ENCODE data around the gene PGP. TPM values are rescaled to one million over a fixed set of nuclear protein-coding genes. Genes with fewer than 3 reads are reported as not detected.

Gene PGP
- total and polyA plus RNA-seq, 10 of the 15 experiments (the other 5 are each of a cell fraction or from before 2014, with no cell fraction given), result 0.42 to 28.0 (median 12.1) TPM

DNA sequence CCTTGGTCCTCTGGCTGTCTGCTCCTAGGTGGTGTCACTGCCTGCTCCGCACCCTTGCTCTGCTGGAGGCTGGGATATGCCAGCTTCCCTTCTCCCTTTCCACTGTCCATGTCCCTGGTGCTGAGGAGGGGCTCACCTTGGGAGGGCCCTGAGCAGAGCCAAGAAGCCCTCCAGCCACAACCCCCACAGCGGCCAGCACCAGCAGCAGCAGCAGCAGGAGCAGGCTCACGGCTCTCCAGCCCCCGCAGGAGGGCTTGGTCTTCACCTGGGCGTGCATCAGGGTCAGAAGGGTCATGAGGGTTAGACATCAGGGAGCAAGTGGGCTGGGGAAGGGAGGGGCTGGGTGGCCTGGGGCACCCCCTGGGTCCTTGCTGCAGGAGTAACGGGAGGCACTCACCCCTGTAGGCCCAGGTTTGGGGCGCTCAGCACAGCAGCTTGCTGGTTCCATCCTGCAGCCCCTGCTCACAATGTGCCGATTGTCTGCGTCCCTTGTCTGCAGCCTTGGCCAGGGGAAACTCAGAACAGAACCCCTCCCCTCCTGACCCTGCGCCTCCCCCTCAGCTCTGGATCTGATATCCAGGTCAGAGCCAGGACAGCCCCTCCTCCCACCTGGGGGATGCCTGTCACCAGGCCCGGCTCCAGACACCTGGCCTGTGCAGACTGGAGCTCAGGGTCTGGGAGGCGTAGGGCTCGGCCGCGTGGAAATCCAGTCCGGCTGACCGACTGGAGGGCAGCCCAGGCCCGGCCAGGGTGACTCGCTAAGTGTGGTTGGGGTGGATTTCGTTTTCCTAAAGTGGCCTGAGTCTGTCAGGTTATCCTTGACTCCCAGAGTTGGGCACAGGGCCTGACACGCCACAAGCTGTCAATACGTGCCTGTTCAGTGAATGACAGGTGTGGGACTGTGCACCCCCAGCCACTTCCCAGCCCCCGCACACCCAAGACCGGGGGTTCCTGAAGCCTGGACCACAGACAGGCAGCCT is 4.0 kb downstream of the PGP start, which contains the start of gene BRICD5:
TSS of gene BRICD5 (minus strand) at position 478 of the 980 bp plus-strand sequence. CDS start at position 448, 30 bp downstream.
- Histone ChIP-seq H4K20me1 (ENCODE audit: control insufficient read depth, insufficient read depth) (no peaks in the 10 kb centered on the region), H3K4me3 (no peak within 1 kb of the TSS), H2AFZ (ENCODE audit: control insufficient read depth, low read depth, low read length) (no peak within 1 kb of the TSS), H3K4me2 (ENCODE audit: control insufficient read depth, insufficient read depth) (no peak within 1 kb of the TSS), H3K36me3 (ENCODE audit: control insufficient read depth in 2 of 2, insufficient read depth in 2 of 2, low read length in 1 of 2) (peaks cover 8 to 19% of the 10 kb centered on the region in 2 experiments; a peak in 3 of 4 replicates), H3K9ac (ENCODE audit: control insufficient read depth, insufficient read depth, low read length) (no peak within 1 kb of the TSS), H3K9me3 (replicated peaks; ENCODE audit: control insufficient read depth, insufficient read depth, low read length) (no peaks in the 10 kb centered on the region), H3K27ac (ENCODE audit: control insufficient read depth, insufficient read depth) (no peak within 1 kb of the TSS), H3K4me1 (ENCODE audit: control insufficient read depth, insufficient read depth, low read length) (peaks cover 6% of the 10 kb centered on the region; the same call in 1 of the 2 replicates), H3K27me3 (replicated peaks in 1 of 2; ENCODE audit: control insufficient read depth in 2 of 2, insufficient read depth in 2 of 2, low read length in 1 of 2) (no peaks in the 10 kb centered on the region), H3K79me2 (ENCODE audit: control insufficient read depth, insufficient read depth, low read length) (peaks cover 35% of the 10 kb centered on the region)
- FAIRE-seq (no peak), ATAC-seq (no peak), DNase-seq (ENCODE audit: low read depth, low spot score) (no peak)
- TF ChIP-seq MTA3 (IDR thresholded peaks at IDR 0.05; ENCODE audit: borderline replicate concordance, low read length) (peak; percentile 39; the same call in 1 of the 2 replicates), CBX5 (IDR thresholded peaks at IDR 0.05; ENCODE audit: low read depth) (no peak), POLR2A (IDR thresholded peaks at IDR 0.05; ENCODE audit: low read depth, low read length) (peak; percentile 61)
- ChIA-PET POLR2A (no interaction called here), CTCF (interaction anchor here (0.5 to 1.1 kb wide), 2 partner anchors 16 to 45 kb away, joined by 3 read pairs; no protein-coding TSS in a partner anchor), SMC1A (ENCODE audit: uncharacterized antibody, unreplicated experiment) (no interaction called here), RAD21 (ENCODE audit: unreplicated experiment) (no interaction called here)
- intact Hi-C loops (cut with micrococcal nuclease; ENCODE audit: unreplicated experiment) (no loop called here), in situ Hi-C loops (cut with MboI) (no loop called here)
- no TSS peak for BruUV-seq (replicated peaks)
- WGBS (ENCODE audit: insufficient coverage, insufficient replicate concordance, low lambda C conversion rate, missing lambda C conversion rate), result 87% methylated on average over 24 of the region's 24 CpGs

DNA sequence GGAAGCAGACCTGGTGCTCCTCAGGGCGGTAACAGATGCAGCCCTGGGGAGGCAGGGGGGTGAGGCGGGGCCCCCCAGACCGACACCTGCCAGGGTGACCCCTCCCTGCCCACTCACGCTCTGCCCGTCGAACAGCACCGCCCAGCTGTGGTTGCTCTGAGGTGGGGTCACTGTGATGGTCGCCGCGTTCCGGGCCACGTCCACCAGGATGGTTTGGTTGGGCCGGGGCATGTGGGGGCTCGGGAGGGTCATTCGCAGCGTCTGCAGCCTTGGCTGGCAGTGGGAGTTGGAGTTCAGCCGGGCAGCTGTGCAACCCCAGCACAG is 4.7 kb downstream of the PGP start:
- RAD21 ChIA-PET (ENCODE audit: unreplicated experiment), result no interaction called here
- DNase-seq (ENCODE audit: low read depth, low spot score) (no peak), FAIRE-seq (no peak), ATAC-seq (no peak)
- Histone ChIP-seq H4K20me1 (ENCODE audit: control insufficient read depth, insufficient read depth) (no peaks in the 10 kb centered on the region), H3K27me3 (replicated peaks in 1 of 2; ENCODE audit: control insufficient read depth in 2 of 2, insufficient read depth in 2 of 2, low read length in 1 of 2) (no peaks in the 10 kb centered on the region), H3K9me3 (replicated peaks; ENCODE audit: control insufficient read depth, insufficient read depth, low read length) (no peaks in the 10 kb centered on the region), H3K79me2 (ENCODE audit: control insufficient read depth, insufficient read depth, low read length) (peaks cover 34% of the 10 kb centered on the region), H3K9ac (ENCODE audit: control insufficient read depth, insufficient read depth, low read length) (no peak overlapping the region), H3K36me3 (ENCODE audit: control insufficient read depth in 2 of 2, insufficient read depth in 2 of 2, low read length in 1 of 2) (peaks cover 8 to 19% of the 10 kb centered on the region in 2 experiments; a peak in 3 of 4 replicates), H2AFZ (ENCODE audit: control insufficient read depth, low read depth, low read length) (no peak overlapping the region), H3K4me1 (ENCODE audit: control insufficient read depth, insufficient read depth, low read length) (peaks cover 6% of the 10 kb centered on the region; the same call in 1 of the 2 replicates), H3K27ac (ENCODE audit: control insufficient read depth, insufficient read depth) (no peak overlapping the region), H3K4me3 (no peak overlapping the region), H3K4me2 (ENCODE audit: control insufficient read depth, insufficient read depth) (no peak overlapping the region)
- SMC1A ChIA-PET (ENCODE audit: uncharacterized antibody, unreplicated experiment), result no interaction called here
- CTCF ChIA-PET, result no interaction called here
- in situ Hi-C loops (cut with MboI), result no loop called here
- POLR2A ChIA-PET, result no interaction called here
- TF ChIP-seq JUND (IDR thresholded peaks at IDR 0.05; ENCODE audit: low read depth, low read length) (no peak), POLR2A (IDR thresholded peaks at IDR 0.05; ENCODE audit: low read depth, low read length) (peak; percentile 33; the same call in 1 of the 2 replicates)
- no TSS peak for BruUV-seq (replicated peaks)
- intact Hi-C loops (cut with micrococcal nuclease; ENCODE audit: unreplicated experiment), result no loop called here
- 97% methylated on average over 17 of the region's 17 CpGs for WGBS (ENCODE audit: insufficient coverage, insufficient replicate concordance, low lambda C conversion rate, missing lambda C conversion rate)
